Cardiac septum (tissue), 1 donor: Measurements from ENCODE around the gene CHST1. TPM values are rescaled to one million over a fixed set of nuclear protein-coding genes. Genes with fewer than 3 reads are reported as not detected.
A peak's percentile ranks its signal among the peaks of the same experiment; 100 is the strongest.

Source experiments
- DNase-seq: peaks from one replicate; pipeline ENCODE4 v3.0.0-alpha.2; 2020; ENCODE audit warnings: low spot score
- intact Hi-C: fragments of 100-400 bp; cut with DNase I; formaldehyde crosslinking; loops from one replicate; pipeline ENCODE4 v1.14.0; 2022
- total RNA-seq: library from RNA; stranded (reverse); fragmentation: NEBNext Ultra II Directional; extraction: Animal tissue kit (Norgen Biotek cat#: 25700); gene quantifications from one replicate; pipeline ENCODE4 v1.2.1, GENCODE V29; 2021
- donor health status: DM: no; HTN: no; CAD: no.

The CHST1 gene
- total RNA-seq, 1 donor from 2014 or later, result 2.6 TPM

DNA sequence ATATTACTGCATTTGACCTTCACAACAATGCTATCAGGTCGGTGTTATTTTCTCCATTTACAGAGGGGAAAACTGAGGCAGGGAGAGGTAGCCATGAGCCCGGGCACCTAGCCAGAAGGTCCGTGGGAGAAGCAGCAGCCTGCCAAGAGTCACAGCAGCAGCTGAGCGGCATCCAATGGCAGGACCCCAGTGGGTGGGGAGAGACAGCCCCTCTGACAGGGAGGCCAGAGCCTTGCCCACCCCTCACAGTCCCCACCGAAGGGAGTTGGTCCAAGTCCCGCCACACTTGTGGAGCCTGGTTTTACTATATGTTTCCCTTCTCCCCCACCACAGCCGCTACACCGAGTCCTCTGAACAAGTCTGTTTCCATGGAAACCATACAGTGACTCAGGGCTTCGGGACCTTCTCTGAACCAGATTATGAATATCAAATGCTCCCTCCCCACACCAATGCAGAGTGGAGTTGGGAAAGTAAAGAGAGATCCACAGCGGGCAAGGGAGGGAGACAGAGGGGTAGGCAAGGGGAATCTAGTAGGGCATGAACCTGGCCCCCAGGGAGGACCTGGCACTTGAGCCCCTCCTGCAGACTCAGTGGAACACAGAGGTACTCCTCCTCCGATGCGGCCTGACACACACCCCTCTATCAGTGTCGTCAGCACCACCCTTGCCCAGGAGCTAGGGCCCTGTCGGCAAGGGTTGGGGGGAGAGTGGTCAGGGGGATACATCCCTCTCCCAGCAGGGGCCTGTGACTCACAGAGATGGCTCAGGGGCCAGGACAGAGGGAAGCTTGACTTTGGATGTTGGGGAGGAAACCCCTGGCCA lies 2.5 kb downstream of the CHST1 start:
- intact Hi-C loops, result loop anchor here (10.0 kb wide), 1 partner anchor 92 kb away; no protein-coding TSS in a partner anchor
- peak; percentile 51 for DNase-seq

- intact Hi-C loops, result loop anchor here (10.0 kb wide), 1 partner anchor 93 kb away; no protein-coding TSS in a partner anchor
- DNase-seq, result peak; percentile 70
Observed at GRCh38 chr11:45662096-45662664, 3.2 kb downstream of the CHST1 start.

DNA sequence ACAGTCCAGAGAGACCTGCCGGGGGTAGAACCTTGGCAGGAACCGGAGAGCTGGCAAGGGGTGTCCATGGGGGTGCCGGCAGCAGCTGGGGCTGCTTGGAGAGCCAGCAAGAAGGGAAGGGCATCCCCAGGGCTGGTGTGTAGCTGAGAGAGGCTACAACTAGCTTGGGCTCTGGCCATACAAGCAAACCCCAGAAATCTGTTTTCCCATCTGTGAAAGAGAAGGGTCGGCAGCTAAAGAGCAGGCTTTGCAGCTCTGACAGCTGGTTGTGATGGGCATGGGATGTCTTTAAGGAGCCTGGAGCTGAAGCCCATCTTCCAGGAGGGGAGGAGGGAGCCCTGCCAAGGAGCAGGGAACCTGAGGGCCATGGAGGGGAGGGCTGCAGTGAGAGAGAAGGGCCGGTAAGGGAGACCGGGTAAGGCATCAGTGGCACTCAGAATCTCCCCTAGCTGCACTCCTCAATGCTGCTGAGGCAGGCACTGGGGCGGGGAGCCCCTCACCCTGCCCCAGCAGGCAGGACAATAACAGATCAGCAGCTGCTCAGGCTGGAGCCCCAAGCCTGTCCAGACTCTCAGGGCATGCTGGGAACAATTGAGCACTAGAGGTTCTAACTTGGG lies 3.9 kb downstream of the CHST1 start:
- intact Hi-C loops, result loop anchor here (10.0 kb wide), 1 partner anchor 93 kb away; no protein-coding TSS in a partner anchor

GRCh38 chr11:45660729-45661438 lies 4.5 kb downstream of the CHST1 start:
- intact Hi-C loops, result loop anchor here (10.0 kb wide), 1 partner anchor 94 kb away; no protein-coding TSS in a partner anchor
- peak; percentile 47 for DNase-seq

More for the DNA sequence above, 3.9 kb downstream of the CHST1 start:
- DNase-seq, result peak; percentile 71

DNA sequence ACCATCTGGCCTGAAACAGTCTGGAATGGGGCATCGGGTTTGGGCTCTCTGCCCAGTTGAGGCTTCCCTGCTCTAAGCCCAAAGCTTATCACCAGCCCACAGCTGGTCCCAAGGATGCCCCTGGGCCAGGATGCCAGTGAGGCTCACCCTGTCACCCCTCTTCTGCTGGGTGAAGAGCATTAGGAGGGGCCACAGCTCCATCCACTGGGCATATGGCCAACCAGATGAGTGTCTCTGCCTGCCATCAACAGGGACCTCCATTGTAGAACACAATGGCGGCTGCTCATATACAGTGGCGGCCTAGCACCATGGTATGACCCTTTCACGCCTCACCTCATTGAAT lies 5.6 kb downstream of the CHST1 start:
- peak; percentile 65 for DNase-seq
- intact Hi-C loops, result loop anchor here (5.0 to 10.0 kb wide), 3 partner anchors 95 to 255 kb away; no protein-coding TSS in a partner anchor

GRCh38 chr11:45659031-45659817 lies 6.2 kb downstream of the CHST1 start:
- peak; percentile 73 for DNase-seq
- intact Hi-C loops, result loop anchor here (5.0 to 10.0 kb wide), 2 partner anchors 113 to 254 kb away; no protein-coding TSS in a partner anchor

GRCh38 chr11:45658292-45658991 lies 7.0 kb downstream of the CHST1 start:
- intact Hi-C loops, result loop anchor here (5.0 to 10.0 kb wide), 2 partner anchors 114 to 254 kb away; no protein-coding TSS in a partner anchor
- DNase-seq, result peak; percentile 90

DNA sequence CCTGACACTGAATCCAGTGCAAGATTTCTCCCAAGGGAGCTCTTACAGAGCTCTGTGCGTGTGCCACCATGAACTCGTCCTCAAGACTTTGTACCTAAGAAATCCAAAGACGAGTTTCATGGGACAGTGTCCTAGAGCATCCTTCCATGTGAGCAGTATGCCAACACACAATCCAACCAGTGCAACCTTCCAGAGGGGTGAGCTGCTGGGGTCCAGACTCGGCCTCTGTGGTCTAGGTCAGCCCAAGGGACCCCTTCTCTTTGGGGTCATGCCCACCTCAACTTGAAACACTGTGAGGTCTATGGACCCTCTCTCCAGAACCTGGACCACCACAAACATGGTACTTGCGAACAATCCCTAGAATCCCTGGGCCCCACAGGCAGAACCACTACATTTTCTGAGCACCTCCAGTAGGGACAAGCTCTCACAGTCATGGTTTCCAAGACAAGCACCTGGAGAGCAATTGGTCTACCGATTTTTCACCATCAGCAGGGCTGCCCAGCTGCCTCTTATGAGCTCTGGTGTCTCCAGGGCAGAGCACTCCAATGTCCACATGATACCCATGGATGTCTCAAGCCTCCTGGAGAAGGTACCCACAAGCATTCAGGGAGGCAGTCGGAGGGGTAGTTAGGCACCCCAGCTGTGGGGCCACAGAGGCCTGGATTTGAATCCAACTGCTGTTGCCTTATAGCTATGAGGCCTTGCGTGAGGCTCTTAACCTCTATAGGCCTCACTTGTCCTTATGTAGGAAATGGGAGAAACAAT lies 7.7 kb downstream of the CHST1 start:
- peak; percentile 50 for DNase-seq
- intact Hi-C loops, result loop anchor here (5.0 to 10.0 kb wide), 2 partner anchors 115 to 253 kb away; no protein-coding TSS in a partner anchor

DNA sequence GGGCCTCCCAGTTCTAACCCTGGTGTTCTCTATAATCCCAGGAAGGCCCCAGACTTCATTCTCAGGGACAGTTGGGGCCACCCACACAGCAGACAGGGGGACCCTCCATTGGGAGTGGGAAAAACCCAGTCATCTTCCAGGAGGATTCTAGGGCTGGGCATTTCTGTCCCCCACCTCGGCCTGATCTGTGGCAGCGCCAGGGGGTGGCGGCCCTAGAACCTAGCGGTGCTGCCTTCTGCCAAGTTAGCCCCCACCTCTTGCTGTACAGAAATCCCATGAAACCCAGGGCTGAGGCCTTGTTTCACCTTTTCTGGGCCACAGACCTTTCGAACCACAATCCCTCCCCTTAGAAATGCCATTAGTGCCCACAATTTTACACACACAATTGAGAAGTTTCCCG lies 9.6 kb downstream of the CHST1 start:
- intact Hi-C loops, result loop anchor here (2.0 to 10.0 kb wide), 3 partner anchors 116 to 285 kb away; no protein-coding TSS in a partner anchor
- no peak for DNase-seq

DNA sequence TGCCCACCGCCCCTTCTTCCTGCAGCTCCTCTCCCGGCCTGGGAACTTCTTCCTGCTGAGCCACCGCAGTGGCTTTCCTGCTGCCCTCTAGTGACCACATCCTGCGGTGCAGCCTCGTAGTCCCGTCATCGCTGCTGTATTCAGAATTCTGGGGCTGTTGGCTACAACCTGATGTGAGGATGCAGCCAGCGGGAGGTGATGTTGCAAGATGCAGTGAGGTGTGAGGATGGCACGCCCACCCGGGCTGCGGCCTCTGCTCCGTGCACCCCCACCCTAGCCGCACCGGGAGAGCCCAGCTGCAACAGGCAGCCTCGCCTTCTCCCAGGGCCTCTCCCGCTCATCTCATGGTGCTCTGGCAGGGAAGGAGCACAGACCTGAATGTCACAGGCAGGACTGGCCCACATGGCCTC lies 10.1 kb downstream of the CHST1 start:
- intact Hi-C loops, result loop anchor here (2.0 to 10.0 kb wide), 3 partner anchors 117 to 285 kb away; no protein-coding TSS in a partner anchor
- DNase-seq, result peak; percentile 80

GRCh38 chr11:45655012-45655283 lies 10.5 kb downstream of the CHST1 start:
- intact Hi-C loops, result loop anchor here (2.0 to 10.0 kb wide), 3 partner anchors 117 to 284 kb away; no protein-coding TSS in a partner anchor
- peak; percentile 29 for DNase-seq

- intact Hi-C loops, result loop anchor here (2.0 to 10.0 kb wide), 3 partner anchors 118 to 284 kb away; no protein-coding TSS in a partner anchor
- peak; percentile 63 for DNase-seq
Observed at GRCh38 chr11:45654231-45655011, 11.0 kb downstream of the CHST1 start.

DNA sequence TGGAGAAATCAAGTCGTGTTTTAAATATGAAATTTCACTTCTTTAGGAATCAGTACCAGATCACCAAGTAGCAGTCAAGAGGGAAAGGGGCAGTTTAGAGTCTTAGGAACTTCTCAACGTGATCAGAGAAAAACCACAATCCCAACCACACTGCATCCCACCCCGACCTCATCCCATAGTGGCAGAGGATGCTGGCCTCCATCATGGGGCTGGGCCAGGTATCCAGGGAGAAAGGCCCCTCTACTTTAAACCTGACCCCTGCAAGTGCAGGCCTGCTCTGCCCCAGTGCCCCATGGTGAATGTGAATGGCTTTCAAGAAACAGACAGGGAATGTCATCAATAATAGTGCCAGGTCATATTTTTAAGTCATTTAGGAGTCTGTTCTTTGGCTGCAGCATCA lies 12.1 kb downstream of the CHST1 start:
- peak; percentile 56 for DNase-seq
- intact Hi-C loops, result loop anchor here (10.0 kb wide), 1 partner anchor 248 kb away; no protein-coding TSS in a partner anchor

- intact Hi-C loops, result loop anchor here (10.0 kb wide), 1 partner anchor 248 kb away; no protein-coding TSS in a partner anchor
- no peak for DNase-seq
Observed at GRCh38 chr11:45652781-45653180, 12.6 kb downstream of the CHST1 start.

- intact Hi-C loops, result loop anchor here (10.0 kb wide), 1 partner anchor 247 kb away; no protein-coding TSS in a partner anchor
- DNase-seq, result peak; percentile 69
Observed at GRCh38 chr11:45651841-45652749, 13.3 kb downstream of the CHST1 start.
